GM18511 (cell line): Measurements from ENCODE around the gene TMEM154.
A peak's percentile ranks its signal among the peaks of the same experiment; 100 is the strongest.

Experiments
- ATAC-seq: cut with Tn5 transposase; IDR thresholded peaks from one replicate; pipeline ENCODE4 v1.9.1; 2021; ENCODE audit warnings: mild to moderate bottlenecking, moderate library complexity; ENCODE audit not compliant: unreplicated experiment

TMEM154 gene

DNA sequence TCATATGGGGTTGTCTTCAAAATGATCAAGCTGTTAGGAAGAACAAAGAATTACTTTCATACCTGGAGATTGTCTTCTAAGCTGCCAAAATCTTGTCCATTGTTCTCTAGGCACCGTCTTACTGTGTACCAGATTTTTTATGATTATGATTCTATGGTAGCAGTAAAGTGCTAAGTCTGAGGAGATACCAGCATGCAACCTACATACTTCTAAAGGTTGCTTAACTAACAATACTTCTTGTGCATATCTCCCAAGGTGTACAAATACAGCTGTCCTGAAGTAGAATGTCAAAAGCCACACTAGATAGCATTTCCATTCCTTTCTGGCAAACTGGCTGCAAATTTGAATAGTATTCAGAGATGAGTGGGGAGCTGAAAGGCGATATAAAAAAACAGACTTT is 81.3 kb downstream of the TMEM154 start:
- no peak for ATAC-seq

- peak; percentile 96 for ATAC-seq
These were observed 84.5 kb downstream of the TMEM154 start for GRCh38 chr4:152594978-152595925.

DNA sequence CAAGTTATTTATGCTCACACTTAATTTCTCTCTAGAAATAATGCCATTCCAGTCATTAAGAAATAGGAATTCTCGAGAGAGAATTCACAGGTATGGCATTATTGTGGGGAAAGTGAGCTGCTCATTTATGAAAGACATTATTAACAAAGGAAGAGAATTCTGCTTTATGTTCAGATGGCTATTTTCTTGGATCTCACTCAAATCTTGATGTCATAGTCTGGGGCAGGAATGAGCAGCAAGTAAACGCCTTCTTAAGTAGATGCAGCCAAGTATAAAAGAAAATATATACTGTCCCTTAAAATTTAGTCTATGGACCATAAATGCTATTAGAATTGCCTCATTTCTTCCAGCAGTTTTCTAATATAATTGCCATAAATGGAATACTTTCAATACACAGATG is 85.7 kb downstream of the TMEM154 start:
- ATAC-seq: no peak

DNA sequence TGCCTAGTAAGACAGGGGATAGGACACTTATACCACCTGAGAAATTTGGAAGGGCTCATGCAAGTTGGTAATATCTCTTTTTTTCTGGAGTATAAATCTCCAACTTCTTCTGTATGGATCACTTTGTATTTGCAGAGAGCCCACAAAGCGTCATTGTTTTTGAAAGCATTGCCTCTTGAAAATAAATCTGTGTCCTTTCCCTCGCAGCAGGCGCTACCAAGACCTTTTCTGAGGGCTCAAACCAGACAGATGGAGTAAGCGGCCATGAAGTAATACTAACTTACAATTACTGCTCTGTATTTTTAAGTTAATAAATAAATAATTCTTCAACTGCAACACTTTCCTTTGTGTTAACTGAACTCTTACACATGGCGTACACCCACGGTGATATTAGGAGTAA is 87.9 kb downstream of the TMEM154 start:
- ATAC-seq: no peak

GRCh38 chr4:152591396-152591795 is 88.4 kb downstream of the TMEM154 start:
- no peak for ATAC-seq

- ATAC-seq: no peak
These were observed 89.4 kb downstream of the TMEM154 start for GRCh38 chr4:152590179-152591031.

DNA sequence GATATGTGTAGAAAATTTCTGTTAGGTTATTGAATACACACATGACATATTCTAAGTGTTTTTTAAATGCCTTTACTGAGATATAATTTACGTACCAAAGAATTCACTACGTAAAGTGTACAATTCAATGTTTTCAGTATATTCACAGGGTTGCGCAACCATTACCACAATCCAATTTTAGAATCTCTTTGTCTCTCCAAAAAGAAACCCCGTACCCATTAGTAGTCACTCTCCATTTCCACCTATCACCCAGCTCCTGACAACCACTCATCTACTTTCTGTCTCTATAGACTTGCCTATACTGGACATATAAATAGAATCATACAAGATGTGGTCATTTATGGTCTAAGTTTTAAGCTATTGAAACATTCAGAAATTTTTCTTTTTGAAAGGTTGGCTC is 90.9 kb downstream of the TMEM154 start:
- no peak for ATAC-seq

GRCh38 chr4:152587127-152587526 is 92.7 kb downstream of the TMEM154 start:
- ATAC-seq: no peak

DNA sequence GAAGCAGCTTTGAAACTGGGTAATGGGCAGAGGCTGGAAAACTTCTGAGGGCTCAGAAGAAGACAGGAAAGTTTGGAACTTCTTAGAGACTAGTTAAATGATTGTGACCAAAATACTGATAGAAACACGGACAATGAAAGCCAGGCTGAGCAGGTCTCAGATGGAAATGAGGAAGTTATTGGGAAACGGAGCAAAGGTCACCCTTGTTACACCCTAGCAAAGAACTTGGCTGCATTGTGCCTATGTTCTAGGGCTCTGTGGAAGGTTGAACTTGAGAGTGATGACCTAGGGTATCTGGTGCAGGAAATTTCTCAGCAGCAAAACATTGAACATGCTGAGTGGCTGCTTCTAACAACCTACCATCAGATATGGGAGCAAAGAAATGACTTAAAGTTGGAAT is 93.1 kb downstream of the TMEM154 start:
- ATAC-seq: no peak

- peak; percentile 51 for ATAC-seq
These were observed 94.8 kb downstream of the TMEM154 start for GRCh38 chr4:152585023-152585441.

- ATAC-seq: no peak
These were observed 98.1 kb downstream of the TMEM154 start for GRCh38 chr4:152581536-152582160.

DNA sequence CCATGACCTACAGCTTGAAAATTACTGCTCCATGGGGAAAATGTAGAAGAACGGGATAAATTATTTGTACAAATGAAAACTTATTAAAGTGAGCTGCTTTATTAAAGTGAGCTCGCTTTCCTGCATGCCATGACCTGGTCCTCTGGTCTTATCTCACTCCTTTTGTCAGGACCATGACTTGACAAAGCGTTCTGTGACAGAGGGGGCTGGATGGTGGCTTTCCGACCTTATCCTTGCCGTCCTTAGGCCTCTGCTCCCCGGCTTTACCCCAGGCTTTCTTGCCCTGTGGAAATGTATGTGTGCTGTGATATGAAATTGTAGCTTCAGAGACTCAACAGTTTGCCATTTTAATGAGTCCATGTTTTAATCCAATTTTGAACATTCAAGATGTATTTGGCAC is 99.9 kb downstream of the TMEM154 start:
- no peak for ATAC-seq

DNA sequence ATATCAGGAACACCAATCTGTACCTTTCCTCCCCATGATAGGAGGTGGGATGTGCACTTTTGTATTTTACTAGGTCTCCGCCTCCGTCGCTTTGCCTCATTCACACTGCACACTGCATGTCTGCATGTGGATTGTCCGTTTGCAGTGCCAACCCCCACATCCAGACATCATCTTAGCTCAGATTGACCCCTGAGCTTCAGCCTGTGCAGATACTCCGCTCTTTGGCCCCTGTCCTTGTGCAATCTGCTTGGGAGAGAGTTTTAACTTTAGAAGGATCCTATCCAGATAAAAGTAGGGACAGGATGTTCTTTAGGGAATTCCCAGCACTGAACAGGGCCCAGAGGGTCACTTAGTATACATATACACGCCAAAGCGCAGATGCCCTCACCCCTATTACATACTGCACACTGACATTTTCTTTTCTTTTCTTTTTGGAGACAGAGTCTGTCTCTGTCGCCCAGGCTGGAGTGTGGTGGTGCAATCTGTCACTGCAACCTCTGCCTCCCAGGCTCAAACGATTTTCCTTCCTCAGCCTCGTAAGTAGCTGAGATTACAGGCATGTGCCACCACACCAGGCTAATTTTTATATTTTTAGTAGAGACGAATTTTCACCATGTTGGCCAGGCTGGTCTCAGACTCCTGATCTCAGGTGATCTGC is 100.6 kb downstream of the TMEM154 start:
- no peak for ATAC-seq

DNA sequence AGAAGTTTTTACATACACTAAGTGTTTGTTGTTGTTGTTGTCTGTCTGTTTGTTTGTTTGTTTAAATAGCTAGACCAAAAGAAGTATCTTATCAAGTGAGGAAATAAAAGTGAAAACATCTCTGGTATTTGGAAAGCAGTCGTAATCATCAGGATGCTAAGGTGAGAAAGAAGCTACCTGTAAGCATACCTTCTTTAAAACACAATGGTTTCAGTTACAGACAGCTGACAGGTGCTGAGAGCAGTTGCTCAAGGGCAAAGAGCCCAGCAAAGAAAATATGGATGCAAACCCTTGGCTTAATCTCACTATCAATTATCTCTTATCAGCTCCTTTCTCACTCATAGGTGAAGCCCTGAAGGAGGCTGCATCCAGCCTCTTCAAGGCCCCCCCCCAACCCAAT is 101.1 kb downstream of the TMEM154 start:
- ATAC-seq: no peak

DNA sequence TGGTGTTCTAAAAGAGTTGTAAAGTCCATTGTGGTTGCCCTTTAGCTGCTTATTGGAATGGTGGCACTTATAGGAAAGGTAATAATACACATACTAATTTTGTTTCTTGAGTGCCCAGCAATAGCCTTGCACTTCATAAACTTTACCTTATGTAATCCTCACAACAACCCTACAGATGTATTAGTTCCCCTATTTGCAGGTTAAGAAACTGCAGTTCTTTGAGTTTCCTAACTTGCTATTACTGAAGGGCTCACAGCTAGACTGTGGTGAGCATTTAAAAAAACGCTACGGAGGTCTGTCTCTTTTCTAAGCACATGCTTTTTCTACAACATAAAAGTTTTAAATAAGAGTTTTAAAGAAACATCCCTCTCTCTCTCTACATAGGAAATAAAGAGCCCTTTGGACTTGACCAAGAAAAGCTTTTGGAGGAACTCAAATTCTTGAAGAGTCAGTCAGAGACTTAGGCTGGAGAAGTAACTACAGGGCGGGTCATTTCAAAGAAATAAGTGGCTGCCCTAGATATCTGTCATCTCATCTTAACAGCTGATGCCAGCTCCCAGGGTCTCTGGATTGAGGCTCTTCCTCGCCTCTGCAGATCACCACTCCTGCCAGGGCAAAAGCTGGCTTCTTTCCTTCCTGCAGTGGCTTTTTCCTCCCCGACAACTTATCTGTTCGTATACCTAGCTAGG is 101.9 kb downstream of the TMEM154 start:
- ATAC-seq: peak; percentile 94

DNA sequence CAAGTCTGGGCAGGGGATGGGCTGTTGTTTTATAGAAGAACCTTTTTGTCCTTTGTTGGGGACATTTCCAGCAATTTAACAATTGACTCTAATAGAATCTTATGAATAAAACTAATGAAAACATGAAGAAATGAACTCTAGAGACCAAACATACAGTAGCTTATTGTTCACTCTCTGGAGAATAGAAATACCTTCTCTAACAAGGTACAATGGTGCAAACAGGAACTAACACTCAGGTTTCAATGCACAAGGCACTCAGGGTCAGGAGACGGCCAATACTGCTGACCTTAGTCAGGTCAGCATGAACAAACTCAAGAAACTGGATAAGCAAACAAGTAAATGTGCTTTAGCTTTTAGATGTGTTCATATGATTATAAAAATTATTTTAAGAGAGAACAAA is 104.3 kb downstream of the TMEM154 start:
- ATAC-seq: no peak

GRCh38 chr4:152573861-152574260 is 105.9 kb downstream of the TMEM154 start:
- no peak for ATAC-seq

GRCh38 chr4:152572417-152573086 is 107.2 kb downstream of the TMEM154 start:
- ATAC-seq: peak; percentile 67

DNA sequence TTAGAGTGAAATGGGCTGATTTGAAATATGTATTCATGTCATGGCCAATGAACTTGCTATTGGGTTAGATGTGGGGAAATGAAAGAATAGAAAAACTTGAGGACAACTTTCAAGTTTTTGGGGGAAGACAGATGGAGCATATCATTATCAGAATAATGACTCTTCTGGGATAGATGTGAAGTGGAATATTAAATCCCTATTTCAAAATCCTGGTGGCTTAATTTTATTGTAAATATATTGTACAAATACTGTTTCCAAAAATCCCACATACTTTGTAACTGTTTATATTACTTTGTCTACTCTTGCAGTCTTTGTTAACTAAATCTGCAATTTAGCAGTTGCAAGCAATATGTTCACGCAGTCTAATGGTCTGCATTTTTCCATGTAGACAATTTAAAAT is 108.0 kb downstream of the TMEM154 start:
- no peak for ATAC-seq

- ATAC-seq: no peak
These were observed 108.5 kb downstream of the TMEM154 start for GRCh38 chr4:152571296-152571695.
